ENCODE results near the gene KAT6B.
A peak's percentile ranks its signal among the peaks of the same experiment; 100 is the strongest.

KAT6B gene

GRCh38 chr10:74957285-74957961 lies 131.0 kb downstream of the KAT6B start:
- no peak for DNase-seq

GRCh38 chr10:74958316-74958715 lies 131.9 kb downstream of the KAT6B start:
- DNase-seq: no peak

- no peak for DNase-seq
Measured at GRCh38 chr10:74960670-74961069, 134.3 kb downstream of the KAT6B start.

DNA sequence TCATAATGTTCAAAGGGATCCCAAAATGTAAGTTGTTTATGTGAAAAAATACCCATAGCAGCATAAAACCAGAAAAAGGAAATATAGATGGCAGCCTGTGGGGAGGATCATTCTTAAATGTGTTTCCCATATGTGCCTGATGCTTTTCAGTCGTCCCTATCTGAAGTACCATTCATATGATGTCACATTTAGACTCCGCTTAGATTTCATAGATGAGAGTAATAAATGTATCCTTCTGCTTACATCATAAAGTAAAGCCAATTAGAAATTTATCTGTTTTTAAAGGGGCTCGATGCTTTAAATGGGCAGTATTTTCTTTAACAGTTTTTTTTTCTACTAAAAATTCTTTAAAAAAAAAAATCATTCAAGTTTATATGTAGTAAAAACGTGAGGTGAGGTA lies 136.1 kb downstream of the KAT6B start:
- no peak for DNase-seq

DNA sequence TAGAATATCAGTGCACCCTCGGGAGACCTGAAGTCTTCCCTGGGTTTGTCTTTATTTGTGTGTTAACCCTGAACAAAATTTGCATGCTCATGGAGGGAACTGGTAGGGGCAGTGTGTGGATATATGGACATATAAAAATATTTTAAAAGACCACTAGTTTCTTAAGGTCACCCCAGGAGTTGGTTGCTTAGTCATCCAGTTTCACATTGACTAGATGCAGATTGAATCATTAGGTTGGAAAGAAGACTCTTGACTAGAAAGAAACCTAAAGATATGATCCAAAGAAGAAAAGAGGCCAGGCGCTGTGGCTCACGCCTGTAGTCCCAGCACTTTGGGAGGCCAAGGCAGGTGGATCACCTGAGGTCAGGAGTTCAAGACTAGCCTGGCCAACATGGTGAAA lies 137.1 kb downstream of the KAT6B start:
- DNase-seq: no peak

- no peak for DNase-seq
Measured at GRCh38 chr10:74967911-74968666, 141.7 kb downstream of the KAT6B start.

GRCh38 chr10:74968667-74969061 lies 142.3 kb downstream of the KAT6B start:
- DNase-seq: no peak

- no peak for DNase-seq
Measured at GRCh38 chr10:74969093-74969492, 142.7 kb downstream of the KAT6B start.

DNA sequence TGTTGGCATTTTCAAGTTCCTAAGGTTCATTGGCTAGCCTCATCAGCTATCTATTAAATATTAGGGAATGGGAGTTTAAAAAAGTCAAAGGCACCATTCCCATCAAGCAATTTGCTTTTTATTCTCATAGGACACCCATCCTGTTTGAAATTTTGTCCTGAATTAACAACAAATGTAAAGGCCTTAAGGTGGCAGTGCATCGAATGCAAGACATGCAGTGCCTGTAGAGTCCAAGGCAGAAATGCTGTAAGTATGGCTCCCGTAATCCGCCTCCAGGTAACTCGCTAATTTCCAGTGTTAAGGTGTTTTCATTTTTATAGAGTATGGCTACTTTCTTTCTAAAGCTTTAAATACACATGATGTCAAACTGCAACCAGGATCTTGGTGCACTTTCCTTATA lies 143.1 kb downstream of the KAT6B start:
- DNase-seq: no peak

DNA sequence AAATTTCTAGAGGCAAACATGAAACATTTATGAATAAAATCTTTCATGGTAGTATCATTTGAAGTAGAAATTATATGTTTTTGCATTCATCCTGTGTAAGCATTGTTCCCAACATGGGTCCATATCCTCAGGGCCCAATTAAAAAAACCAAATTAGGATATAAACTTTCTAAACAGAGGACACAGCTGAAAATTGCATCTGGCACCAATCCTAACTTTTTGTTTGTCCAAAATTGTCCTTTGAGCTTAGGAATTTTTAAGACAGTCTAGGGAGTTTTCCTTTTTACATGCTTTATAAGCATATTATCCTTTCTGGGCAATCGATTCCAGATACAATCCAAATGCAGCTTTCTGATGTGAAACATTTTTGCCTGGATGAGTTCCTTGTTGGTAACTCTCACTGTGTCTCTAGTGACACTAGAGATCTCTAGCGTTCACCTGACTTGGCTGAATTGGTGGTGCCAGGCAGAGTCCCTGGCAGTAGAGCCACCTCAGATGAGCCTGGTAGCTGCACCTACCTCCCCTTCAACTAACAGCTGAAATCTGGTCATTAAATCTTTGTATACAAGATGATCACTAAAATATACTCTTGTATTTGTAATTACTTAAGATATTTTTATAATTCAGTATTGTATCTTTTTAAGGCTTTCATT lies 147.5 kb downstream of the KAT6B start:
- DNase-seq: no peak

DNA sequence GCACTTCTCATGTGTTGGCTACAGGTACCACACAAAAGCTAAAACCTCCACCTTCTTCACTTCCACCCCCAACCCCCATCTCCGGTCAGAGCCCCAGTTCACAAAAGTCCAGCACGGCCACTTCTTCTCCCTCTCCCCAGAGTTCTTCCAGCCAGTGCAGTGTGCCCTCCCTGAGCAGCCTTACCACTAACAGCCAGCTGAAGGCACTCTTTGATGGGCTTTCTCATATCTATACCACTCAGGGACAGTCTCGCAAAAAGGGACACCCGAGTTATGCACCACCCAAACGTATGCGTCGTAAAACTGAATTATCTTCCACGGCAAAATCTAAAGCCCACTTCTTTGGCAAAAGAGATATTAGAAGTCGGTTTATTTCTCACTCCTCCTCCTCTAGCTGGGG lies 149.4 kb downstream of the KAT6B start:
- DNase-seq: no peak

DNA sequence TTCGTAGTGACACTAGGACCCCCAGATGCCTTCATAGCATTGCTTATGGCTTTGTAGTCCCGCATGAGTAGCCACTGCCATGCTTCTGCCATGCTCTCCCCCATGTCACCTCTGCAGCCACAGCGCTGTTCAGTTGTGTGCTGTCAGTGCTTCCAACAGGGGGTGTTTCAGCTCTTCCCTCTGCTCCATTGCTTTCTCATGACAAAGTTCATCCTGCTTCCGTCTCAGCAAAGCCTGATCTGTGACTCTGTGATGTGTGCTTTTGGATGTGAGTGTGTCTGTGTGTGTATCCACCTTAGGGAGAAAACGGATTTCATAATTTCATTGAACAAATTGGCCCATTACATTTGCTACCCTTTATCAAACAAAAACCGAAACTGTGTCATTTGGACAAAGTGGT lies 150.2 kb downstream of the KAT6B start:
- DNase-seq: no peak

DNA sequence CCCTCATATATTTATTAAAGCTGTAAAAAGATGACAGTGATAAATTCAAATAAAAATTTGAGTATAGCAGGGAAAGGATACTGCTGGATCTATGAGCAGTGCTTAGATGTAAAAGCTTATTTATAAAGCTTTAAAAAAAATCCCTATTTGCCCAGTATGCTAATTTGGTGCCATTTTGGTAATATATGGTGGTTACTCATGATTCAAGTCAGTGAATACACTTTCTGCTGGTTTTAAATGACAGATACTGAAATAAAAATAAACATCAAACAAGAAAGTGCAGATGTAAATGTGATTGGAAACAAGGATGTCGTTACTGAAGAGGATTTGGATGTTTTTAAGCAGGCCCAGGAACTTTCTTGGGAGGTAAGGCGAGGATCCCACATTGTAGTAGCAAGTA lies 150.7 kb downstream of the KAT6B start:
- DNase-seq: no peak

- DNase-seq: no peak
Measured at GRCh38 chr10:74977913-74978847, 151.8 kb downstream of the KAT6B start.

- no peak for DNase-seq
Measured at GRCh38 chr10:74981831-74982633, 155.6 kb downstream of the KAT6B start.

- no peak for DNase-seq
Measured at GRCh38 chr10:74982634-74982982, 156.2 kb downstream of the KAT6B start.

GRCh38 chr10:74983383-74983782 lies 157.0 kb downstream of the KAT6B start:
- no peak for DNase-seq

- DNase-seq: peak; percentile 36
Measured at GRCh38 chr10:74987339-74988053, 161.1 kb downstream of the KAT6B start.

DNA sequence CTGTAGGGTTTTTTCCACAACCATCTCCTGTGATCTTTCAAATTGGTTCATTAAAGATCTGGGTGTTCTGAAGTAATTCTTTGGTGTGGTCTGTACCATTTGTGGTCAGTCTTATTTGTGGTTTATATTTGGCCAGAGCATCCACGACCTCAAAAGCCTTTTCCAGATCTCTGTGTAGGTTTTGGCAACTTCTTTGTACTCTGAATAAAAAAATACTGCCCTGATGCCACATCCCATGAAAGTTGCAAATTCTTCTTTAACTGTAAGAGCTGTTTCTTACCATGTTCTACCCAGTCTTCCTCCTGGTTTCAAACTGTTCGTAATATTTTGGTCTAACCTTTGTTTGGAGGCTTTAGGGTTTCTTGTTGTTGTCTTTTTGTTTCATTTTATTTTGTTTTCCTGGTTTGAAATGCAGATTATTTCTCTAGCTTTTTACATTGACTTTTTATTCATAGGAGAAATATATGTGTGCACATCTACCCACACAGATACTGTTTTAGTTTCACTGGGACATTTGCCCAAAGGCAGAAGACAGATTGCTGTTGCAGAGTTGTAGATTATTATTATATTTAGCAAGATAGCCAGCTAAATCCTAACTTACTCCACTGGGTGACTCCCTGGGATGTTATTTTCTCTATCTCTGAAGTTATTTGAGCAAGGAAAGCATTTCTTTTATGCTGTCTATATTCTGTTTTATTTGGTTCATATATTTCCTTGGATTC lies 161.8 kb downstream of the KAT6B start:
- DNase-seq: peak; percentile 47

GRCh38 chr10:74988832-74989561 lies 162.6 kb downstream of the KAT6B start:
- DNase-seq: no peak

Data from fibroblast of upper back skin (primary cell).